ENCODE measurements around the gene ELL3. TPM values are rescaled to one million over a fixed set of nuclear protein-coding genes. Genes with fewer than 3 reads are reported as not detected.

Gene ELL3
- polyA plus RNA-seq, 1 donor from 2014 or later = 2.2 TPM

DNA sequence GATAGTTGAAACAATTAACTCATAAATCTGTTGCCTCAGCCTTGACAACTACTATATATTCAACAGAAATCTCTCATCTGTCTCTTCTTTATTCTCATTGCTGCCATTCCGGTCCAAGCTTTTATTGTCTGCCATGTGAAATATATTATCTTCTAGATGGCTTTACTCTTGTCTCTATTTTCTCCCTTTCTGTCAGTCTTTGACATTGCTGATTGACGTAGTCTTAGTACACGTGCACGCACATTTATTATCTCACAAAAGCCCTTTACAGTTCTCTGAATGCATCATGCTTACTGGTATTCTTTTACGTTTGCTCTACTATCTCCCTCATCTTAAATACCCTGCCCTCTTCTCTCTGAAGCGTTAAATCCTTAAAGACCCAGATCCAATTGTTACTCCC, 24.9 kb downstream of the ELL3 start:
- Histone ChIP-seq H3K79me2 (replicated peaks; ENCODE audit: insufficient read depth, low read length) (peaks cover 53% of the 10 kb centered on the region), H3K4me2 (ENCODE audit: low read length) (peak overlapping the region; percentile 51), H3K9me3 (ENCODE audit: low read length) (no peaks in the 10 kb centered on the region), H2AFZ (ENCODE audit: low read depth, low read length) (no peak overlapping the region), H3K27me3 (ENCODE audit: insufficient read depth, low read depth, low read length) (no peaks in the 10 kb centered on the region), H3K27ac (ENCODE audit: low read length) (peak overlapping the region; percentile 83), H3K9ac (ENCODE audit: low read length) (peak overlapping the region; percentile 52), H3F3A (ENCODE audit: insufficient read depth, low read length, poor library complexity, severe bottlenecking) (no peaks in the 10 kb centered on the region), H3K36me3 (ENCODE audit: insufficient read depth, low read length) (no peaks in the 10 kb centered on the region), H3K9me2 (ENCODE audit: insufficient read depth, low read length) (no peaks in the 10 kb centered on the region), H3K4me3 (ENCODE audit: low read length) (peak overlapping the region; percentile 57), H4K20me1 (ENCODE audit: insufficient read depth) (no peaks in the 10 kb centered on the region)
- TF ChIP-seq EZH2 (IDR thresholded peaks at IDR 0.05; ENCODE audit: borderline replicate concordance, insufficient read depth, low read length, poor library complexity, severe bottlenecking) = no peak
- TF ChIP-seq POLR2AphosphoS5 (IDR thresholded peaks at IDR 0.05) = peak; percentile 56
- TF ChIP-seq CTCF (IDR thresholded peaks at IDR 0.05; ENCODE audit: poor library complexity, severe bottlenecking) = no peak
- peak; percentile 66 for TF ChIP-seq MXI1 (conservative IDR thresholded peaks at IDR 0.05; ENCODE audit: poor library complexity, severe bottlenecking)
- TF ChIP-seq RAD21 (conservative IDR thresholded peaks at IDR 0.05) = no peak
- TF ChIP-seq EP300 (conservative IDR thresholded peaks at IDR 0.05; ENCODE audit: poor library complexity, severe bottlenecking) = peak; percentile 89
- TF ChIP-seq TAF1 (IDR thresholded peaks at IDR 0.05; ENCODE audit: low read depth) = no peak

DNA sequence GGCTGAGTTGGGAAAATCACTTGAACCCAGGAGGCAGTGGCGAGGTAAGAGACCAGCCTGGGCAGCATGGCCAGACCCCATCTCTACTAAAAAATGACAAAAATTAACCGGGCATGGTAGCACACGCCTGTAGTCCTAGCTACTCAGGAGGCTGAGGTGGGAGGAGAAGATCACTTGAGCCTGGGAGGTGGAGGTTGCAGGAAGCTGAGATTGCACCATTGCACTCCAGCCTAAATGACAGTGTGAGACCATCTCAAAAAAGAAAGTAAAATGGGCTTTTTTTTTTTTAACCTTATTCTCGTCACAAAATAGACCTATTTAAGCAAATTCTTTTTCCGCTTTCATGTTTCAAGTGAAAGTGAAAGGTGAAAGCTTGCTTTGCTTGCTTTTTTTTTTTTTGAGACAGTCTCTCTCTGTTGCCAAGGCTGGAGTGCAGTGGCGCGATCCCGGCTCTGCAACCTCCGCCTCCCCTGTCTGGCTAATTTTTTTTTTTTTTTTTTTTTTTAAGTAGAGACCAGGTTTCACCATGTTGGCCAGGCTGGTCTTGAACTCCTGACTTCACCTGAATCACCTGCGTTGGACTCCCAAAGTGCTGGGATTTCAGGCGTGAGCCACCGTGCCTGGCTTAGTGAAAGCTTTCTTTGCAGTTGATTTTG, 26.9 kb downstream of the ELL3 start:
- Histone ChIP-seq H3K36me3 (ENCODE audit: insufficient read depth, low read length) (no peaks in the 10 kb centered on the region), H4K20me1 (ENCODE audit: insufficient read depth) (no peaks in the 10 kb centered on the region), H2AFZ (ENCODE audit: low read depth, low read length) (no peak overlapping the region), H3K79me2 (replicated peaks; ENCODE audit: insufficient read depth, low read length) (peaks cover 53% of the 10 kb centered on the region), H3K4me3 (ENCODE audit: low read length) (no peak overlapping the region), H3K27me3 (ENCODE audit: insufficient read depth, low read depth, low read length) (no peaks in the 10 kb centered on the region), H3K4me2 (ENCODE audit: low read length) (no peak overlapping the region), H3K9me2 (ENCODE audit: insufficient read depth, low read length) (no peaks in the 10 kb centered on the region), H3K27ac (ENCODE audit: low read length) (no peak overlapping the region), H3F3A (ENCODE audit: insufficient read depth, low read length, poor library complexity, severe bottlenecking) (no peaks in the 10 kb centered on the region), H3K9me3 (ENCODE audit: low read length) (no peaks in the 10 kb centered on the region), H3K9ac (ENCODE audit: low read length) (no peak overlapping the region)
- no peak for TF ChIP-seq MXI1 (conservative IDR thresholded peaks at IDR 0.05; ENCODE audit: poor library complexity, severe bottlenecking)
- no peak for TF ChIP-seq REST (IDR thresholded peaks at IDR 0.05; ENCODE audit: borderline replicate concordance)
- TF ChIP-seq TAF1 (IDR thresholded peaks at IDR 0.05; ENCODE audit: low read depth) = no peak
- TF ChIP-seq EP300 (conservative IDR thresholded peaks at IDR 0.05; ENCODE audit: poor library complexity, severe bottlenecking) = no peak
- TF ChIP-seq EZH2 (IDR thresholded peaks at IDR 0.05; ENCODE audit: borderline replicate concordance, insufficient read depth, low read length, poor library complexity, severe bottlenecking) = no peak
- no peak for TF ChIP-seq POLR2AphosphoS5 (IDR thresholded peaks at IDR 0.05)
- TF ChIP-seq RAD21 (conservative IDR thresholded peaks at IDR 0.05) = no peak
- TF ChIP-seq CTCF (IDR thresholded peaks at IDR 0.05; ENCODE audit: poor library complexity, severe bottlenecking) = no peak
- TF ChIP-seq SMC3 (conservative IDR thresholded peaks at IDR 0.05; ENCODE audit: poor library complexity) = no peak
